HG02885 (cell line): Measurements from ENCODE around the gene TTBK1.
"Not testable (repeated sequence)": the region's sequence is repeated elsewhere in the genome, so short reads cannot be mapped to it uniquely, and the experiment has no call there.

Experiments used
- ATAC-seq: cut with Tn5 transposase; IDR thresholded peaks from one replicate; pipeline ENCODE4 v1.9.1; 2021; ENCODE audit warnings: mild to moderate bottlenecking; ENCODE audit not compliant: unreplicated experiment, poor library complexity

The TTBK1 gene

DNA sequence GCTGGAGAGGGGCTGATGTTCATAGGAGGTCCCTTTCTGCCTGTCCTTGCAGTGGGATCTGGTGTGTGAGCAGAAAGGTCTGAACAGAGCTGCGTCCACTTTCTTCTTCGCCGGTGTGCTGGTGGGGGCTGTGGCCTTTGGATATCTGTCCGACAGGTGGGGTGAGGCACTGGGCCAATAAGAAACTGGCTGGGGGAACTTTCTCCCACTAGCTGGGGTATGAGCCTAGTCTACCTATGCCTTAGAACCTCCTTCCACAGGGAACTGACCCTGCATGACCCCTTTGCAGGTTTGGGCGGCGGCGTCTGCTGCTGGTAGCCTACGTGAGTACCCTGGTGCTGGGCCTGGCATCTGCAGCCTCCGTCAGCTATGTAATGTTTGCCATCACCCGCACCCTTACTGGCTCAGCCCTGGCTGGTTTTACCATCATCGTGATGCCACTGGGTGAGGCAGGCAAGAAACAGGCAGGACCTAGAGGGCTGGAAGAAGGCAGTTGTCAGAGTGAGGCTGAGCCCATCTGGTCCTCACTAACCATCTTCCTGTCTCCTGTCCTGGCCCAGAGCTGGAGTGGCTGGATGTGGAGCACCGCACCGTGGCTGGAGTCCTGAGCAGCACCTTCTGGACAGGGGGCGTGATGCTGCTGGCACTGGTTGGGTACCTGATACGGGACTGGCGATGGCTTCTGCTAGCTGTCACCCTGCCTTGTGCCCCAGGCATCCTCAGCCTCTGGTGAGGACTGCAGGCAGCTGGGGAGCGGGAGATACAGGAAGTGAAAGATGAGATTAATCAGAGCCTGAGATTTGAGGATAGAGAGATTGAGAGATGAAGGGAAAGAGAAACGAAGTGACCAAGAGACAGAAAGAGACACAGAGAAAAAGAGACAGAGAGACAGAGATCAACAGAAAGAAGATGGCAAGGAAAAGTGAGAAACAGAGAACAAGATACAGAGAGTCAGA lies 56.3 kb downstream of the TTBK1 start:
- ATAC-seq: no peak

DNA sequence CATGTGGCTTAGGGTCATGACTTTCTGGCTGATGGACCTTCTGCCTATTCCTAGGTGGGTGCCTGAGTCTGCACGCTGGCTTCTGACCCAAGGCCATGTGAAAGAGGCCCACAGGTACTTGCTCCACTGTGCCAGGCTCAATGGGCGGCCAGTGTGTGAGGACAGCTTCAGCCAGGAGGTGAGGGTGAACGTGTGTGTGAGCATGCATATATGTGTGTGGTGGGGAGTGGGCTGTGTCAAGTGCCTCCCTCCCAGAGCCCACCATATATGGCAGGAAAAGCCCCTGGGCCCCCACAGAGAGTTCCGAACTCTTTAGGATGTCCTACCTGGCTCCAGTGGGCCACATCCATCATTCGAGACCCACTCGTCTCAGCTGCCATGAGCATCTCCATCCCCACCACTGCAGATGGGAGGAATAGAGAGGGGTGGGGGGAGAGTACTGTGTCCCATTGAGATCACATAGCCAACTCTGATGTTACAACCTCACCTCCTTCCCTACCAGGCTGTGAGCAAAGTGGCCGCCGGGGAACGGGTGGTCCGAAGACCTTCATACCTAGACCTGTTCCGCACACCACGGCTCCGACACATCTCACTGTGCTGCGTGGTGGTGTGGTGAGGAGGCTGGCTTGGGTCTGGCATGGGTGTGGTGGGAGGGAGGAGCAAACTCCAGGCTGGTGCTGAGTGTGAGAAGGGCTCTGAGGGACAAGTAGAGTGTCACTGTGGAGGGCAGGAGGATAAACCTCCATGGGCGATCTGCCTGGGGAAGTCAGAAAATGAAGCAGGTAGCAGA lies 58.0 kb downstream of the TTBK1 start:
- no peak for ATAC-seq

DNA sequence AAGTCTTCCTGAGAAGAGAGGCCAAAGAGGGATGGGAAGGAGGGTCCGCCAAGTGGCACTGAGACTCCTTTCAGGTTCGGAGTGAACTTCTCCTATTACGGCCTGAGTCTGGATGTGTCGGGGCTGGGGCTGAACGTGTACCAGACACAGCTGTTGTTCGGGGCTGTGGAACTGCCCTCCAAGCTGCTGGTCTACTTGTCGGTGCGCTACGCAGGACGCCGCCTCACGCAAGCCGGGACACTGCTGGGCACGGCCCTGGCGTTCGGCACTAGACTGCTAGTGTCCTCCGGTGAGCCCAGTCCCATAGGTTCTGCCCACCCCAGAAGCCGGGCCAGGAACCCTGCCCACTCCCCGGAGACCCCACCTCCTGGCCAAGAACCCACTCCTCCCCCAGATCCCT lies 58.8 kb downstream of the TTBK1 start:
- no peak for ATAC-seq

DNA sequence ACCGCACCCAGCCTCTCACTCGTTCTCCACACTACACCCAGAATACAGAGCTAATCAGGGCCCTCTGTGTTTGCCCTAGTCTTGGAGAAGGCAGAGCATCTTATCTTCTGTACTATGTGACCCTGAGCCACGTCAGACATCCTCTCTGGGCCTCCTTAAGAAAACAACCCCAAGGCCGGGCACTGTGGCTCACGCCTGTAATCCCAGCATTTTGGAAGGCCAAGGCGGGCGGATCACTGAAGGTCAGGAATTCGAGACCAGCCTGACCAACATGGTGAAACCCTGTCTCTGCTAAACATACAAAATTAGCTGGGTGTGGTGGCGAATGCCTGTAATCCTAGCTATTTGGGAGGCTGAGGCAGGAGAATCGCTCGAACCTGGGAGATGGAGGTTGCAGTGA lies 59.7 kb downstream of the TTBK1 start:
- ATAC-seq: not testable (repeated sequence)

DNA sequence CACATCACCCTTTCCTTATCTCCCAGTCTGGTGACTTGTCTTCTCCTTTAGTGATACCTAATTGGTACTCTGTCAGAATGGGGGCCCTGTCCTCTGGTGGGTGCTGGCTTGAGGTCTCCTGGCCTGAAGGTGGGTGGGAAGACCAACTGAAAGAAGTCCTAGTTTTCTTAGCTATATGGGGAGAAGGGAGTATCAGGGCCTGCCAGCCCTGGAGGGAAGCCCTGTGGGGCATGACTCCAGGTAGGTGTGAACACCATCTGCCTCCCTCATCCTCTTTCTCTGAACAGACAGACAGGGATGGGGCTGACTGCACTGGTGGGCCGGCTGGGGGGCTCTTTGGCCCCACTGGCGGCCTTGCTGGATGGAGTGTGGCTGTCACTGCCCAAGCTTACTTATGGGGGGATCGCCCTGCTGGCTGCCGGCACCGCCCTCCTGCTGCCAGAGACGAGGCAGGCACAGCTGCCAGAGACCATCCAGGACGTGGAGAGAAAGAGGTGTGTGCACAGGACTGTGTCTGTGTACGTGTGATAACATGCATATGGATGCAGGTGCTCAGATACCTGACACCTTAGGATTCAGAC lies 60.6 kb downstream of the TTBK1 start:
- ATAC-seq: no peak

DNA sequence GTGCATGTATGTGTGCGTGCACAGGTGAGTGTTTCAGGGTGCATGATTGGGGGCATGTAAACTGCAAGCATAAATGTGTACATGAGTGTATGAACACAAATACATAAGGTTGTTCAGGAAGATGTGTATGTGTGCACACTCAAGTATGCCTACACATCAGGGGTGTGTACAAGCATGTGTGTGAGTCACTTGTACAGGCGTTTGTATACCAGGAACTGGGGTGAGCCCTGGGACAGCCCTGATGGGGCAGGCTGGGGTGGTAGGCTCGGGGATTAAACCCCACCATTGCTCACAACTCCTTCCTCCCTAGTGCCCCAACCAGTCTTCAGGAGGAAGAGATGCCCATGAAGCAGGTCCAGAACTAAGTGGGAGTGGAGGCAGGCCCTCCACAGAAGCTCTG lies 61.1 kb downstream of the TTBK1 start:
- ATAC-seq: no peak

DNA sequence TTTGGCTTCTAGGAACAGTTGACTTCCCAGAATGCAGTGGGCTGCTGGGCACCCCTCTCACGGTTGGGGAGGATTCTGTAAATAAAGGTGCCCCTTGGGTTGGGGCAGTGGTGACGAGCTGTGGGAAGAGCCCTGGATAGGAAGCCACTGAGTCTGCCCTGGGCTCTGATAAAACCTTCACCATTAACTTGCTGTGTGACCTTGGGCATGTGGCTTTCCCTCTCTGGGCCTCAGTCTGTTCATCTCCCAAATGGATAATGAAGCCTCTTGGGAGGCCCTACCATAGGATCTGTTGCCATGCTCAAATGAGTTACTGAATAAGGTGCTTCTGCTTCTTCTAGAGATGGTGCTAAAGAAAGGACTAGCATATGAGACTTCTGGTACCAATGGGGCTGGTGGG lies 61.6 kb downstream of the TTBK1 start:
- no peak for ATAC-seq

DNA sequence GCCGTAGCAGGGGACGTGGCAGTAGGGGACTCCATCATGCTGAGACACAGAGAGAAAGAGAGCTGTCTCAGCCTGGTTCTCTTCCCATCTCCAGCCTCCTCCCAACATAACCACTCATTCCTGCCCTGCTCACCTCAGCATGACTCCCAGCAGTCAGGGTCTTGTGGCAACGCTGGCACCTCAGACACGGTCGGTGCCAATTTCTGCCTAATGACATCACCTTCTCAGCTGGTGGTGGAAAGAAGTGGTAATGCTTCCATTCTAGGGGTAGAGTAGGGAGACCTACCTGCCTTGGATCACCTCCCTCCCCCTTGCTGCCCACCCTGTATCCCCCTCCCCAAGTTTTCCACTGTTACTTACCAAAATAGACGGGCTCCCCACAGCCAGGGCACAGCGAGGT lies 62.8 kb downstream of the TTBK1 start:
- no peak for ATAC-seq

DNA sequence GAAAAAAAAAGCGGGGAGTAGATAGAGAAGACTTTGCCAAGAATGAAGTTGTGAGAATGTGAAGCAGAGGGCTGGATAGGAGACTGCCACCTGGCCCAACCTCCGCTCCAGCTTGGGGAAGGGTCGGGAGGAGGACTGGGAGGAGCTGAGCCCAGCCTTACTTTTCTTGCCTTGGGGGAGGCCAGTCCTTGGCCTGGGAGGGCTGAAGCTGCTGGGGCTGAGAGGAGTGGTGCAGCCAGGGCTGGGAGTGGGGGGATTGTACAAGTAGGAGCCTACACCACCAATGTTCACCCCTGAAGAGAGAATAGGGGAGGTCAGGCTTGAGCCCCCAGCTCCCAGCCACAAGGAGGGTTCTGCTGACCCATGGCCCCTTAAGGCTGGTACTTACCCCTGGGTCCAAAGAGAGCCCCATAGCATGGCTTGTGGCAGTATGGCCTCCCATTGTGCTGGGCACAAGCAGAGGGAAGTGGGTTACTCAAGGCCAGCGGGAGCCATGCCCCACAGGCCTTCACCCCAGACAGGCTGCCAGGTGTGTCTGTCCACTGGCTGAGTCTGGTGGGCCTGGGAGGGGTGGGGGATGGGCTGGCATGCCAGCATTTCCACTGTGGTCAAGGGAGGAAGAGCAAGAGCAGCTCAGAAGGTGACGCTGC lies 64.3 kb downstream of the TTBK1 start:
- no peak for ATAC-seq

DNA sequence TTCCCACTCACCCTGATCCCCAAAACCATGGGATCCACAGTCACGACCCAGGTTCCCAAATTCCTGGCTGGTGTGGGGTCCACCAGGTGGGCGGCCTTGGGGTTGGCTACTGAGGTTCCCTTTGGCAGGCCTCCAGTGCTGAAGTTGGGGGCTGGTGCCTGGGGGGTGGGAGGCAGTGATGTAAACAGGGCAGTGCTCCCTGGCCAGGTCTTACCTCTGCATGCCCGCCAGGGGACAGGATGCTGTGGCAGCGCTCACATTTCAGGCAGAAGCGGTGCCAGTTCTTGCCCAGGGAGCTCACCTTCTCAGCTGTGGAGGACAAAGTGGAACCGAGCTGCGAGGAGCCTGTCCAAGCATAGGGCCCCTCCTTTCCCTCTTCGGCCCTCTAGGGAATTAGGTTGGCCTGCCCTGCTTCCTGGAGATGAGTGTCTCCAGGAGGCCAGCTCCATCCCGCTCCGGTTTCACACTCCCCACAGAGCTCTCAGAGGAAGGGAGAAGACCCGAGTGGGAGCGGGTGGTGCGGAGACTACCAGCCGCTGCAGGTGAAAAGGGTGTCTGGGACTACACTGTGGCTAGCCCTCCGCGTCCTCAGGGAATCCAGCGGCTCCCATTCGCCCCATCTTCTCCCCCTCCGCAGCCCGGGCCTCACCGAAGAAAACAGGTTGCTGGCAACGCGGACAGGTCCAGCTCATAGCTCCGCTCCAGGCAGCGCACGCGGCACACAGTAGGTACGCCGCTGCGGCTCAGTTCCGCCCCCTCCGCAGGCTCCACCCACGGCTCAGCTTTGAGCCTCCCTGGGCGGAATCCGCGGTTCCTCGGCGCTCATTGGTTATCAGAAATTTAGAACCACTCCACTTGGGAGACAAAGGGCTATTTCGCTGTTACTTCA lies 65.1 kb downstream of the TTBK1 start, which contains the start of gene CRIP3:
Gene CRIP3, minus strand, starts transcription at position 726 of the 889 bp plus-strand sequence. Its CDS starts 34 bp downstream, at position 692.
- peak; percentile 73 for ATAC-seq

DNA sequence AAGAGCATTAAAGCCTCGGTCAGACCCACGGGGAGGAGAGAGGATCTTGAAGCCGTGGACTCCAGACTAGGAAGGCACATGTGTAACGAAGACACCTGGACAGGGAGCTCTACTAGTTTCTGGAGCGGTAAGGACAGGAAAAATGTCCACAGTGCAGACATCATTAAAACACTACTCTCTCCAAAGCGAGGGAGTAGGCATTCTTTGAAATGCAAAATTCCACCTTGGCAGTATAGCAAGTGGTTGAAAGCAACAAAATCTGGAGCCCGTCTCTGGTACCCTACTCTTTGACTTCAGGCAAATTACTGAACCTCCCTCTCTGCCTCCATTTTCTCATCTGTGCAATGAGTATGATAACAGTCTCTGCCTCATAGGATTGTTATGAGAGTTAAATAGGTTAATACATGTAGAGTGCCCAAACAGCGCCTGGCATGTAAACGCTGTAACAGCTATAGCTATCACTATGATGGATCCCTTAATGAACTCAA lies 65.8 kb downstream of the TTBK1 start:
- no peak for ATAC-seq

DNA sequence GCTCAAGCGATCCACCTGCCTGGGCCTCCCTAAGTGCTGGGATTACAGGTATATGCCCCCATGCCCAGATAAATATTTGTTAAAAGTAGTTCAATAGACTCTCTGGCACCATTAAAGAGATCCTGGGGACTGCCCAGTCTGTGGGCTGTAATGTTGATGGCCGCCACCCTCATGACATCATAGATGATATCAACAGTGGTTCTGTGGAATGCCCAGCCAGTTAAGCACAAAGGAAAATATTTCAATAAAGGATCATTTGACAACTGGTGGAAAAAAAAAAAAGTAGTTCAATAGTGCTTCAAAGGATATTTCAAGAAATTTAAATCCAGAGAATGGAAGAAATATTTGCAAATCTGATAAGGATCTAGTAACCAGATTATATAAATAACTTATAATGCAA lies 66.9 kb downstream of the TTBK1 start:
- no peak for ATAC-seq

DNA sequence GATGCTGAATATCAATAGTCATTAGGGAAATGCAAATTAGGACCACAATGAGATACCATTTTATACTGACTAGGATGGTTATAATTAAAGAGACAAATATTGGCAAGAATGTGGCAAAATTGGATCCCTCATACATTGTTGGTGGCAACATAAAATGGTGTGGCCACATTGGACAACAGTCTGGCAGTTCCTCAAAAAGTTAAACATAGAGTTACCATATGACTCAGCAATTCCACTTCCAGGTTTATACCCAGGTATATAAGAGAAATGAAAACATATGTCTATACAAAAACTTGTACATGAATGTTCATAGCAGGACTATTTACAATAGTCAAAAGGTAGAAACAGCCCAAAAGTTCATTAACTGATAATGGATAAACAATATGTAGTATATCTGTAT lies 67.3 kb downstream of the TTBK1 start:
- no peak for ATAC-seq

DNA sequence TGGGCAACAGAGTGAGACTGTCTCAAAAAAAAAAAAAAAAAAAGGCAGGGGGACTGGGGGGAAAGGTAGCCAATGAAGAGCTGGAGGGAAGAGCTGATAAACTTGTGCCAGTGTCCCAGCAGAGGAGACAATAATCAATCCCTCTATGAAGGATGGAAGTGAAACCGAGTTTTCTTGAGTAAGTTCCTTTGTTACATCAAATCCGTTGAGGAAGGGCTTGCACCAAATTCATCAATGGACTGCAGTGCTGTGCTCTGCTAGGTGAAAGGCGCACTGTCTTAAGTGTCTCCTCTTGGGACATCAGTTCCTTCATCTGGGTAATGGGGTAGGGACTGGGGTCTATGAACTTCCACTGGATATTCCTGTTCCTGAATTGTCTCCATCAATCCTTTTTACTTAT lies 68.4 kb downstream of the TTBK1 start:
- ATAC-seq: no peak

DNA sequence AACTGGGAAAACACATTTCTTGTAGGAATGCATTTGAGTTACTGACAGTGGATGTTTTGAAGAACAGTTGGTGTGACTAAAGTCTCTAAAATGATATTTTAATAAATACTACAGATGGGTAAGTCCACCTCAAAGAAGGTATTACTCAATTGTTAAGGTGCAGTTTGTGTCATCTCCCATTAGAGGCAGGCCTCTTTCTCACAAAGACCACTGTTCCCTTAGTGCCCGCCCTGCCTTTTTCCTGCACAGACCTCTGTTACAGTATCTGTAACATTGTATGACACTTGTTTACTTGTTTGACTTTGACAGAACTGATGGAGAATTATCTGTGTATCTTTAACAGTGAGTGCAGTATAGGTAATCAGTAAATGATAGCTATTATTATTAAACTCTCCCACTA lies 70.5 kb downstream of the TTBK1 start:
- no peak for ATAC-seq

DNA sequence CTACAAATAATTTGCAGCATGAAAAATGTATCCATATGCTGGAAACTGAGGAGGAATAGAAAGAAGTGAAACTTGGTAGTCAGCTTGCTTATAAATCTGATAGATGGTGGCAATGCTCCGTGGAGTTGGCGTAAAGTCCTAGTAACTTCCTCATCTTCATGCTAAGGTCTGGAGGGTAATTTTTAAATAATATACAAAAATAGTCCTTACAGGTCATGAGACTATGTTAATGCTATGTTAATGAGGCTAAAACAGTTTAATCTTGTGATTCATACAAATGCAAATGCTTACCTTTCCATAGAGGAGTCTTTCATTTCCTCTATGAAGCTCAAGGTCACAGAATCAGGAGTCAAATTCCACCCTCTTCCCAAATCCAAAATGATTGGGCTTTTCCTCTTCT lies 74.7 kb downstream of the TTBK1 start:
- ATAC-seq: no peak

DNA sequence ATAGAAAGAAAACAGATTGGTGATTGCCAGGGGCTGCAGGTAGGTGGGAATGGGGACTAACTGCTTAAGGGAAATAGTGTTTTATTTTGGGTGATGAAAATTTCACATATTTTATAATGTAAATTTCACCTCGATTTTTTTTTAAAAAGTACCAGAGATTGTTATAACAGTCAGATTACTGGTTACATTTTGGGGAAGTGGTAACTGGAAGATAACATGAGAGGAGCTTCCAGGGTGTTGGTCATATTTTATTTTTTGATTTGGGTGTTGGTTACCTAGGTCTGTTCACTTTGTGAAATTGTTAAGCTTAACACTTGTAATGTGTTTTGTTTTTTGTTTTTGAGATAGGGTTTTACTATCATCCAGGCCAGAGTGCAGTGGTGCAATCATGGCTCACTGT lies 82.6 kb downstream of the TTBK1 start:
- no peak for ATAC-seq

DNA sequence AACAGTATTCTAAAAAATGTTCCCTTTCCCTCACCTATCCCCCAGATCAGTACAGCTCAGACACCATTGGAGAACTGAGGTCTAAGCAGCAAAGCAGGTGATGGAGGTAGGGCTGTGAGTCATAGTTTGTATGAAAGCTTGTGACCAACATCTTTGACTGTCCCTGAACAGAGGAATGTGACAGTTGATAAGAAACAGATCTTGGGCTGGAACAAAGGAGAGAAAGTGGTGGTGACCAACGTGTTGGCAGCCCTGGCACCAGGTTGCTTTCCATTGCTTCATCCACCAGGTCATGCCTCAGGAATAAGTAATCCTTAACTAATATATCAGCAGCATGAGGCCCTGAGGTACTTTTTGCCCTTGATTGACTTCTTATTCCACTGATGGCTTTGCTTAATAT lies 85.2 kb downstream of the TTBK1 start:
- ATAC-seq: no peak

DNA sequence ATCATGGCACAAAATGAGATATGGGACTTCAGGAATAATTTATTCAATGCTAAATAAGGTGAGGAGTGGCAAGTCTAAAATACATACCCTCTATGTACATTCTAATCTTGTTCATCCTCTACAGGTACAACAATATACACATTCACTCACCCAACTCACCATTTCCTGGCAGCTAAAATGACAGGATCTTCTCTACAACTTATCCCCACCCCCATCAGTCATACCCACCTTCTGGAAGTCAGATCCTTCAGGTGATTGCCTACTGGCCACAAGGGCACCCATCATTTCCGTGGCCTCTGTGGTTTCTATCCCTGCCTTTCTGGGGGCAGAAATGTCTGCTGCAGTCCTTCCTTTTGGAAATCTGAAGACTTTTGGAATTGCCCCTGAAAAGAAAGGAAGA lies 88.2 kb downstream of the TTBK1 start:
- no peak for ATAC-seq
